HG03139 (cell line): ENCODE data around the gene CHCHD3.

Experiments used
- ATAC-seq: cut with Tn5 transposase; IDR thresholded peaks from one replicate; pipeline ENCODE4 v1.9.1; 2021; ENCODE audit not compliant: unreplicated experiment

Gene CHCHD3

GRCh38 chr7:132869166-132869861 is 212.6 kb downstream of the CHCHD3 start:
- no peak for ATAC-seq

GRCh38 chr7:132866551-132866950 is 215.3 kb downstream of the CHCHD3 start:
- no peak for ATAC-seq

GRCh38 chr7:132866144-132866531 is 215.8 kb downstream of the CHCHD3 start:
- ATAC-seq: no peak

DNA sequence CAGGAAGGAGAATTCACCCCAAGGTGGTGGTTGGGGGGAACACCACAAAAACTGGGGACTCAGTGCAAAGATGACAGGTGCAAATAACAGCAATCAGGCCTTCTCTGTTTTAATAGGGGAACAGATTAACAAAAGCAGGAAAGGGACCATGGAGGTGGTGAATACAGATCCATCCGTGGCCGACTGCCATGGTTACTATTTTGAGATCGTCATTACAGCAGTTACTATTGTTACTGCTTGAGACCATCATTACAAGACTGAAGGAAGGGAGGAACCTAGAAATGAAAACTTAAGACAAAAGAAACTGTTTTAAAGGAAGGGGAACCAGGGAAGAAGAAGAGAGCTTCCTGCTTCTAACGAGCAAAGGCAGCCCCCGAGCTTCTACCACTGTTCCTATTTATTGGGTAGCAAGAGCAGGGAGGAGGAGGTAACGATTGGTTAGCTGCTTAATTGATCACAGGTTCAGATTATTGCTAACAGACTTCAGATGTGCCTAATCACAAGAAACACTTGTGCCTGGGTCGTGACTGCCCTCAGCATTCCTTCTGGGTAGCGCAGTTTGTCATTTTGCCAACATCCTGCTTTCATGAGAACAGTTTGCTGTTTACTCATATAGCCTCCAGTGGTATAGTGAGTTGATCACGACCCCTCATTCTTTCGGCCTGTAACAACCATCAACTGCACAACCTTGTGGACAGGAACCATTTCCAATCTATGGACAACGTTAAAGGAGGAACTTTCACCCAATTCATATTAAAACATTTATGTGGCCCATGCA is 216.3 kb downstream of the CHCHD3 start:
- no peak for ATAC-seq

DNA sequence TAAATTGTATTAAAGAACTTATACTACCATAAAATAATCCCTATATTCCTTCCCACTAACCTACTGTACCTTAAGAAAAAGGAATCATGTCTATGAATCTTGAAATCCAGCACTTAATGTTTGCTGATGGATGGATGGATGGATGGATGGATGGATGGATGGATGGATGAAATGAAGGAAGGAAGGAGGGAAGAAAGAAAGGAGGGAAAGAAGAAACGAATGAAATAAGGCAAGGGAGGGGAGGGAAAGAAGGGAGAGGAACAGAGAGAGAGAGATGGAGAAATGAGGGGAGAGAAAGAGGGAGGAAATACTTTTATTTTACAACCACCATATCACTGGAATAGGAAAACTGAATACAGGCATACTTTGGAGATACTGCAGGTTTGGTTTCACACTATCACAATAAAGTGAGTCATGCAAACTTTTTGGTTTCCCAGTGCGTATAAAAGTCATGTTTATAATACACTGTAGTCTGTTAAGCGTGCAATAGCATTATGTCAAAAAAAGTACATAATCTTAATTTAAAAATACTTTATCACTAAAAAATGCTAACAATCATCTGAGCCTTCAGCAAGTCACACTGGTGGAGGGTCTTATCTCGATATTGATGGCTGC is 219.8 kb downstream of the CHCHD3 start:
- no peak for ATAC-seq

GRCh38 chr7:132861424-132861823 is 220.5 kb downstream of the CHCHD3 start:
- no peak for ATAC-seq

DNA sequence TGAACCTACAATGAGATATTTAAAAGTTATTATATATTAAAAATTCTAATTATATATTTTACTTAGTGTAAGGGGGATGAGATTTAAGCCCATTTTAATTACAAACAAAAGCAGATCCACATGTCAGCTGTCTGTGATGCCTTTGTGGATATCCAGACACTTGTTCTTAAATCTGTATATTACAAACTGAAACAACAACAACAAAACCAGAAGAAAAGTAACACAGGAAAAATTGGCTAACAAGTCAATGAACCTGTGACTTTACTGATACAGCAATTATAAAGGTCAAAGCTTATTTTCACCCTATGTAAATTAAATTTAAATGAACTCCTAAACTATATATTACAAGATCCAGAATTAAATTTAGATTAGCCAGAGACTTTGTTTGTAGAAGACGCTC is 222.7 kb downstream of the CHCHD3 start:
- ATAC-seq: no peak

- ATAC-seq: no peak
Measured at GRCh38 chr7:132858760-132859159, 223.1 kb downstream of the CHCHD3 start.

GRCh38 chr7:132858251-132858650 is 223.6 kb downstream of the CHCHD3 start:
- ATAC-seq: no peak

GRCh38 chr7:132857703-132858102 is 224.2 kb downstream of the CHCHD3 start:
- no peak for ATAC-seq

GRCh38 chr7:132857031-132857430 is 224.9 kb downstream of the CHCHD3 start:
- ATAC-seq: no peak

- no peak for ATAC-seq
Measured at GRCh38 chr7:132856416-132856815, 225.5 kb downstream of the CHCHD3 start.

- no peak for ATAC-seq
Measured at GRCh38 chr7:132855901-132856300, 226.0 kb downstream of the CHCHD3 start.

- no peak for ATAC-seq
Measured at GRCh38 chr7:132854238-132854637, 227.7 kb downstream of the CHCHD3 start.

DNA sequence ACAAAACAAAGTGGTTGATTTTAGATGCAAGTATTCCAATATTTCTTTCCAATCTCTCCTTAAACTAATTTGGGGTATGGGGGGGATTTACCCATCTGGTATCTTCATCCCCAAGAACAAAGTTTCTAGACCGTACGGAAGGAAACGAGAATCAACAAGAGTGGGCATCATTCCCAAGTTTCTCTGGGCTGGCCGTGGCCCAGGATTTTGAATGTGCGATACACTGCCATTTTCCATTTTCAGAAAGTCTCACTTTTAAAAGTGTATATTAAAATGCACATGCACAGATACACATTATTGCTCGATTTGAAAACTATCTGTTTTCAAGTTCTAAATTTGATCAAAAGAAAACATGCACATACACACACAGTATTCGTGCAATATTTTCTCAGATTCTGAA is 234.5 kb downstream of the CHCHD3 start:
- no peak for ATAC-seq

DNA sequence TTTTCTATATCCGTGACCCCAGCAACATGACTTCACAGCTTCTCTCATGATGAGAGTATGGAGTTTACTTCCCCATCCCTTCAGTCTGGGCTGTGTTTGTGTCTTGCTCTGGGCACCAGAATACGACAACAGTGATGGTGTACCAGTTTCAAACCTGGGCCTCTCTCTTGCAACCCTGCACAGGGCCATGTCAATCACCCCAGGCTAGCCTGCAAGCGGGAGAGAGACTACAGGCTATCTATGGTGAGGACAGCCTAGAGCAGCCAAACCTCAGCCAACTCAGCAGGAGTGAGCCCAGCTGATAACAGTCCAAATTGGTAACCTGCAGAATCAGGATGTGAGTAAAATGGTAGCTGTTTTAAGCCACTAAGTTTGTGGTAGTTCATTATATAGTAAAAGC is 235.8 kb downstream of the CHCHD3 start:
- no peak for ATAC-seq

DNA sequence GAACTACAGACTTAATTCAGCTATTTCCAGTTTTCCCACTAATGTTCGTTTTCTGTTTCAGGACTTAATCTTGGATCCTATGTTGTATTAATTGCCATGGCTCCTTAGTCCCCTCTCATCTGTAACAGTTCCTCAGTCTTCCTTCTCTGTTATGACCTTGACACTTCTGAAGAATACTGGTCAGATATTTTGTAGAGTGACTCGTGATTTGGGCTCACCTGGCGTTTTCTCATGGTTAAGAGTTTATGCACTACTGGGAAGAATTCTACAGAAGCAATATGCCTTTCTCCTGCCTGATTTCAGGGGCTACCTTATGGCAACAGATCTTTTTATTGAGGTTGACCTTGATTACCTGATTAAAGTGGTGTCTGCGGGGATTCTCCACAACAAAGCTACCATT is 239.4 kb downstream of the CHCHD3 start:
- no peak for ATAC-seq

DNA sequence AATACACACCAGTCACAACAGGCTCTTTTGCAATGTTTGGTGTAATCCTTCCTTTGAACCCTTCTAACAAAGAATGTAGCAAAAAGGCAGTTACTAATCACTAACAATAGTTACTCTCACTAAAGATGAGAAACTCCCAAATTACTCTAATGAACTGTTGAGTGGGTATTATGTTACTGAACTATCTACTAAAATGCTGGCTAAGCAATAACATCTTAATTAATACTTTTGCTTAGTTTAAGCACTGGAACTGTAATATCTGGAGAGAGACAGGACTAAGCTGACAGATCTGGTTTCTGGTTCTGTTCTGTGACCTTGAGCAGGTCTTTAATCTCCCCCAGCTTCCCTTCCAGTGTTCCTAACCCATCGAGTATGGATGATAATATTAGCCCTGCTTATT is 241.7 kb downstream of the CHCHD3 start:
- ATAC-seq: no peak

DNA sequence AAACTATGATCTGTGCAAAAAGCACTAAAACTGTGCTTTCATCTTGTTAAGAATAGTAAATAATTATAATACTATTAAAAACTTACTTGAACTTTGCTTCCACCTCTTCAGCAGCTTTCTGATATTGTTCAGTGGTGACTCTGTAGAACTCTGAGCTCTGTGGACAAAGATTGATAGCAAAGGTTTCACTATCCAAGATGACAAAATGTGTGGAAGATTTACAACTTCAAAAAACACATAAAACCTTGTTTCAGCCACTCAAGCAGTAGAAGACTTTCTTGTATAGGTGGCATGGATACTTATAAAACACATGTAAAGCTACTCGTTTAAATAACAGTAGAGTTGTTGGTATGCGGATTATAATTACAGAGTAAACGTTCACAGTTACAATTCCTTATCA is 243.6 kb downstream of the CHCHD3 start:
- ATAC-seq: no peak

- no peak for ATAC-seq
Measured at GRCh38 chr7:132837529-132837928, 244.4 kb downstream of the CHCHD3 start.

GRCh38 chr7:132836746-132837145 is 245.1 kb downstream of the CHCHD3 start:
- no peak for ATAC-seq

DNA sequence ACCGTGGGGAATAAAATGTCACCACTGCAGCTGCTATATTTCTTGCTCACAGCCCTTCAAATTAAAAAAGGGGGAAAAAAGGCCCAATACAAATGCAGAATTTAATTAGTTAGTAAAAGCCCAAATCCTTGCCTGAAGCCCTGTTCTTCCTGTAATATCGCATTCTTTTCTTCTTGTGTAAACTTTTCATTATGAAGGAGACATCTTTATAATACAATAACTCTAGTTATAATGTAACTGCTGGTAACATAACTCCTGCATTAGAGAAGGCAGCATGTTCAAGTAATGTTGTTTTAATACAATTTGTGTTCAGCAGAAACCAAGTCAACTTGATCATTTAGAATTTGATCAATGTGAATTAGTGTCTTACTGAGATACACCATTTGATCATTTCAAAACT is 250.9 kb downstream of the CHCHD3 start:
- no peak for ATAC-seq
